H1 (cell line): ENCODE measurements around the gene PGAP3. TPM values are rescaled to one million over a fixed set of nuclear protein-coding genes. Genes with fewer than 3 reads are reported as not detected.

Source experiments
- ASH2L ChIP-seq: fragments of 200-600, 300-600 bp; sonication (generic); IDR thresholded peaks from one replicate; pipeline ENCODE4 v1.7.1; 2017; ENCODE audit warnings: low read length
- CTBP2 ChIP-seq: IDR thresholded peaks from 2 replicates; pipeline ENCODE4 v1.7.0; 2011; ENCODE audit warnings: borderline replicate concordance, mild to moderate bottlenecking, moderate library complexity, mixed read lengths, low read length; ENCODE audit not compliant: insufficient read depth, insufficient read length
- EGR1 ChIP-seq: IDR thresholded peaks from 2 replicates; pipeline ENCODE4 v1.6.1; 2011; ENCODE audit warnings: low read depth, low read length, borderline replicate concordance
- JUN ChIP-seq: IDR thresholded peaks from 2 replicates; pipeline ENCODE4 v1.6.1; 2011; ENCODE audit warnings: low read depth, mild to moderate bottlenecking, improper control_type of control experiment, low read length
- JUND ChIP-seq: IDR thresholded peaks from 2 replicates; pipeline ENCODE4 v1.6.1; 2011; ENCODE audit warnings: mild to moderate bottlenecking, improper control_type of control experiment, low read length
- KDM1A ChIP-seq: fragments of 200-600, 300-600 bp; sonication (generic); IDR thresholded peaks from 2 replicates; pipeline ENCODE4 v1.7.1; 2016; ENCODE audit warnings: mild to moderate bottlenecking, low read length, borderline replicate concordance
- MAFK ChIP-seq: IDR thresholded peaks from 2 replicates; pipeline ENCODE4 v1.6.1; 2012; ENCODE audit warnings: low read depth, mild to moderate bottlenecking, improper control_type of control experiment, low read length
- POU5F1 ChIP-seq: IDR thresholded peaks from 2 replicates; pipeline ENCODE4 v1.6.1; 2011; ENCODE audit warnings: low read depth, mild to moderate bottlenecking, low read length, moderate library complexity
- TAF7 ChIP-seq: optimal IDR thresholded peaks from 2 replicates; pipeline ENCODE3; 2011; ENCODE audit warnings: low read depth, mild to moderate bottlenecking, inconsistent platforms, low read length, moderate library complexity, borderline replicate concordance
- polyA plus RNA-seq, 7 experiments: library from polyadenylated mRNA; depleted of rRNA in 3 of 7; stranded (reverse) in 5 of 7; unstranded in 2 of 7; fragments of >200 nt in 5 of 7; fragments of 200-250 nt in 2 of 7; gene quantifications; 1 replicate in 5 of 7; 2 replicates in 1 of 7; 4 replicates in 1 of 7; pipeline versions ENCODE4 v1.2.1 to v1.2.3, GENCODE V29; 2011 to 2013; ENCODE audit warnings: missing spikeins in 2 of 7, mixed read lengths in 2 of 7
- total RNA-seq: library from RNA; stranded (reverse); fragmentation: NEBNext Ultra II Directional; extraction: Animal tissue kit (Norgen Biotek cat#: 25700); gene quantifications from 2 replicates; pipeline ENCODE4 v1.2.1, GENCODE V29; 2021
- TF ChIP-seq, protein P1 (sequence below): fragments of 300-600 bp; sonication (generic); IDR thresholded peaks from 2 replicates; pipeline ENCODE4 v1.7.1; 2012; ENCODE audit warnings: low read length, moderate library complexity, mild to moderate bottlenecking, inconsistent platforms; ENCODE audit not compliant: insufficient replicate concordance

The PGAP3 gene
- total and polyA plus RNA-seq, 2 of the 8 experiments (the other 6 are each of a cell fraction or from before 2014, with no cell fraction given): 21.0 to 30.7 TPM

DNA sequence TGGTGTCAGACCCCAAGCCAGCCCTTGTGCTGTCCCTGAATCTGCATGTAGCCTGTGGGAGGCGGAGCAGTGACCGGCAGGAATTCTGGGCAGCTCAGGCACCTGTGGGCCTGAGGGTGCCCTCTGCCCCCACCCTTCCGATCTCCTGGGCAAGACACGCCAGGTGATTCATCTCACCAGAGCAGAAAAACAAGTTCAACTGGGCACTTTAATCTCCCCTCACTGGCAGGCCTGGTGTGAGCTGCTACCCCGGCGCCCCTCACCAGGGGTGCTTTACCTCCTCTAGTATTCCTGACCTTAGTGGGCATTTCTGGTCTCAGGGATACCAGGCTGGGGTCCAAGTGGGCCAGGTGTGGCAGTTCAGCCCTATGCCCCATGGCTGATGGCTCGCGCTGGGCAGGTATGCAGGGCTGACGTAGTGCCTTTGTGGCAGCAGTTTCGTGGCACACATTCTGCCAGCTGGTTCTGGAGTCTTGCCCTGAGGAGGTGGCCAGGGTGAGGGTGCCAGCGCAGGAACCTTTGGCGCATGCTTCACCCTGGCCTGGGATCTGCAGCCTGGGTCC is 18.0 kb upstream of the PGAP3 start (continued):
- TF ChIP-seq, protein P1, sequence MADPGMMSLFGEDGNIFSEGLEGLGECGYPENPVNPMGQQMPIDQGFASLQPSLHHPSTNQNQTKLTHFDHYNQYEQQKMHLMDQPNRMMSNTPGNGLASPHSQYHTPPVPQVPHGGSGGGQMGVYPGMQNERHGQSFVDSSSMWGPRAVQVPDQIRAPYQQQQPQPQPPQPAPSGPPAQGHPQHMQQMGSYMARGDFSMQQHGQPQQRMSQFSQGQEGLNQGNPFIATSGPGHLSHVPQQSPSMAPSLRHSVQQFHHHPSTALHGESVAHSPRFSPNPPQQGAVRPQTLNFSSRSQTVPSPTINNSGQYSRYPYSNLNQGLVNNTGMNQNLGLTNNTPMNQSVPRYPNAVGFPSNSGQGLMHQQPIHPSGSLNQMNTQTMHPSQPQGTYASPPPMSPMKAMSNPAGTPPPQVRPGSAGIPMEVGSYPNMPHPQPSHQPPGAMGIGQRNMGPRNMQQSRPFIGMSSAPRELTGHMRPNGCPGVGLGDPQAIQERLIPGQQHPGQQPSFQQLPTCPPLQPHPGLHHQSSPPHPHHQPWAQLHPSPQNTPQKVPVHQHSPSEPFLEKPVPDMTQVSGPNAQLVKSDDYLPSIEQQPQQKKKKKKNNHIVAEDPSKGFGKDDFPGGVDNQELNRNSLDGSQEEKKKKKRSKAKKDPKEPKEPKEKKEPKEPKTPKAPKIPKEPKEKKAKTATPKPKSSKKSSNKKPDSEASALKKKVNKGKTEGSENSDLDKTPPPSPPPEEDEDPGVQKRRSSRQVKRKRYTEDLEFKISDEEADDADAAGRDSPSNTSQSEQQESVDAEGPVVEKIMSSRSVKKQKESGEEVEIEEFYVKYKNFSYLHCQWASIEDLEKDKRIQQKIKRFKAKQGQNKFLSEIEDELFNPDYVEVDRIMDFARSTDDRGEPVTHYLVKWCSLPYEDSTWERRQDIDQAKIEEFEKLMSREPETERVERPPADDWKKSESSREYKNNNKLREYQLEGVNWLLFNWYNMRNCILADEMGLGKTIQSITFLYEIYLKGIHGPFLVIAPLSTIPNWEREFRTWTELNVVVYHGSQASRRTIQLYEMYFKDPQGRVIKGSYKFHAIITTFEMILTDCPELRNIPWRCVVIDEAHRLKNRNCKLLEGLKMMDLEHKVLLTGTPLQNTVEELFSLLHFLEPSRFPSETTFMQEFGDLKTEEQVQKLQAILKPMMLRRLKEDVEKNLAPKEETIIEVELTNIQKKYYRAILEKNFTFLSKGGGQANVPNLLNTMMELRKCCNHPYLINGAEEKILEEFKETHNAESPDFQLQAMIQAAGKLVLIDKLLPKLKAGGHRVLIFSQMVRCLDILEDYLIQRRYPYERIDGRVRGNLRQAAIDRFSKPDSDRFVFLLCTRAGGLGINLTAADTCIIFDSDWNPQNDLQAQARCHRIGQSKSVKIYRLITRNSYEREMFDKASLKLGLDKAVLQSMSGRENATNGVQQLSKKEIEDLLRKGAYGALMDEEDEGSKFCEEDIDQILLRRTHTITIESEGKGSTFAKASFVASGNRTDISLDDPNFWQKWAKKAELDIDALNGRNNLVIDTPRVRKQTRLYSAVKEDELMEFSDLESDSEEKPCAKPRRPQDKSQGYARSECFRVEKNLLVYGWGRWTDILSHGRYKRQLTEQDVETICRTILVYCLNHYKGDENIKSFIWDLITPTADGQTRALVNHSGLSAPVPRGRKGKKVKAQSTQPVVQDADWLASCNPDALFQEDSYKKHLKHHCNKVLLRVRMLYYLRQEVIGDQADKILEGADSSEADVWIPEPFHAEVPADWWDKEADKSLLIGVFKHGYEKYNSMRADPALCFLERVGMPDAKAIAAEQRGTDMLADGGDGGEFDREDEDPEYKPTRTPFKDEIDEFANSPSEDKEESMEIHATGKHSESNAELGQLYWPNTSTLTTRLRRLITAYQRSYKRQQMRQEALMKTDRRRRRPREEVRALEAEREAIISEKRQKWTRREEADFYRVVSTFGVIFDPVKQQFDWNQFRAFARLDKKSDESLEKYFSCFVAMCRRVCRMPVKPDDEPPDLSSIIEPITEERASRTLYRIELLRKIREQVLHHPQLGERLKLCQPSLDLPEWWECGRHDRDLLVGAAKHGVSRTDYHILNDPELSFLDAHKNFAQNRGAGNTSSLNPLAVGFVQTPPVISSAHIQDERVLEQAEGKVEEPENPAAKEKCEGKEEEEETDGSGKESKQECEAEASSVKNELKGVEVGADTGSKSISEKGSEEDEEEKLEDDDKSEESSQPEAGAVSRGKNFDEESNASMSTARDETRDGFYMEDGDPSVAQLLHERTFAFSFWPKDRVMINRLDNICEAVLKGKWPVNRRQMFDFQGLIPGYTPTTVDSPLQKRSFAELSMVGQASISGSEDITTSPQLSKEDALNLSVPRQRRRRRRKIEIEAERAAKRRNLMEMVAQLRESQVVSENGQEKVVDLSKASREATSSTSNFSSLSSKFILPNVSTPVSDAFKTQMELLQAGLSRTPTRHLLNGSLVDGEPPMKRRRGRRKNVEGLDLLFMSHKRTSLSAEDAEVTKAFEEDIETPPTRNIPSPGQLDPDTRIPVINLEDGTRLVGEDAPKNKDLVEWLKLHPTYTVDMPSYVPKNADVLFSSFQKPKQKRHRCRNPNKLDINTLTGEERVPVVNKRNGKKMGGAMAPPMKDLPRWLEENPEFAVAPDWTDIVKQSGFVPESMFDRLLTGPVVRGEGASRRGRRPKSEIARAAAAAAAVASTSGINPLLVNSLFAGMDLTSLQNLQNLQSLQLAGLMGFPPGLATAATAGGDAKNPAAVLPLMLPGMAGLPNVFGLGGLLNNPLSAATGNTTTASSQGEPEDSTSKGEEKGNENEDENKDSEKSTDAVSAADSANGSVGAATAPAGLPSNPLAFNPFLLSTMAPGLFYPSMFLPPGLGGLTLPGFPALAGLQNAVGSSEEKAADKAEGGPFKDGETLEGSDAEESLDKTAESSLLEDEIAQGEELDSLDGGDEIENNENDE: no peak
- TF ChIP-seq ASH2L (no peak), JUND (no peak), CTBP2 (no peak), POU5F1 (no peak), KDM1A (no peak), EGR1 (no peak), MAFK (no peak), TAF7 (no peak), JUN (no peak)
